Measurements from ENCODE around the gene GAB2. TPM values are rescaled to one million over a fixed set of nuclear protein-coding genes. Genes with fewer than 3 reads are reported as not detected.

The GAB2 gene
- total and polyA plus RNA-seq, 2 of the 4 experiments (the other 2 are of a cell fraction), result 3.3 to 5.9 TPM

GRCh38 chr11:78344676-78345075 is 72.9 kb downstream of the GAB2 start:
- Histone ChIP-seq H3K23ac (ENCODE audit: low read depth, low read length) (no peak overlapping the region), H3K9me3 (ENCODE audit: control insufficient read depth, insufficient read depth, low read length) (no peaks in the 10 kb centered on the region), H4K20me1 (ENCODE audit: insufficient read depth, low read length) (no peaks in the 10 kb centered on the region; the same call in 1 of the 2 replicates), H3K4me3 (ENCODE audit: insufficient read depth, low read depth, low read length) (no peak overlapping the region), H2AK9ac (replicated peaks; ENCODE audit: low read depth, low read length, poor library complexity) (no peak overlapping the region), H2BK20ac (ENCODE audit: low read depth, low read length) (no peak overlapping the region), H3K36me3 (ENCODE audit: control insufficient read depth, insufficient read depth, low read length) (no peaks in the 10 kb centered on the region), H3K14ac (replicated peaks; ENCODE audit: low read depth, low read length) (no peak overlapping the region), H3K27me3 (ENCODE audit: control insufficient read depth, insufficient read depth, low read length) (no peaks in the 10 kb centered on the region), H4K91ac (ENCODE audit: insufficient read depth, low read depth, low read length) (no peak overlapping the region), H3K56ac (ENCODE audit: extremely low read depth, insufficient read depth, low read length) (no peak overlapping the region), H3K4me2 (ENCODE audit: low read depth, low read length) (no peak overlapping the region), H2BK5ac (ENCODE audit: low read depth, low read length, poor library complexity, severe bottlenecking) (no peak overlapping the region), H2BK120ac (ENCODE audit: low read depth, low read length) (no peak overlapping the region), H3K79me1 (ENCODE audit: low read depth in 1 of 2, low read length in 2 of 2) (peaks cover 18 to 31% of the 10 kb centered on the region in 2 experiments), H3K27ac (ENCODE audit: insufficient read depth, low read length) (no peak overlapping the region), H3K4me1 (ENCODE audit: control insufficient read depth, insufficient read depth, low read length) (peaks cover 5% of the 10 kb centered on the region), H2AFZ (replicated peaks; ENCODE audit: low read length, poor library complexity) (no peak overlapping the region), H2BK15ac (ENCODE audit: low read depth, low read length) (no peak overlapping the region), H3K9me1 (ENCODE audit: insufficient read depth, low read length) (no peaks in the 10 kb centered on the region), H3K9ac (ENCODE audit: low read depth, low read length) (no peak overlapping the region), H3K18ac (ENCODE audit: low read depth, low read length) (no peak overlapping the region), H4K8ac (ENCODE audit: low read depth in 2 of 2, low read length in 2 of 2) (no peak overlapping the region), H2AK5ac (ENCODE audit: low read depth, low read length) (no peak overlapping the region), H3K4ac (ENCODE audit: low read depth, low read length) (no peak overlapping the region), H4K5ac (ENCODE audit: low read depth, low read length) (no peak overlapping the region)
- ChIA-PET CTCF (interaction anchor here (1.1 kb wide), 1 partner anchor 22 kb away, joined by 4 read pairs; no protein-coding TSS in a partner anchor), POLR2A (ENCODE audit: unreplicated experiment) (no interaction called here)
- in situ Hi-C loops (cut with MboI; ENCODE audit: low sequenced_read_pairs), result no loop called here
- ATAC-seq (ENCODE audit: low read depth) (no peak), DNase-seq (no peak)
- no TSS peak for BruUV-seq (replicated peaks)
- dilution Hi-C loops (cut with HindIII; ENCODE audit: low sequenced_read_pairs, unreplicated experiment), result no loop called here
- TF ChIP-seq, protein P1, sequence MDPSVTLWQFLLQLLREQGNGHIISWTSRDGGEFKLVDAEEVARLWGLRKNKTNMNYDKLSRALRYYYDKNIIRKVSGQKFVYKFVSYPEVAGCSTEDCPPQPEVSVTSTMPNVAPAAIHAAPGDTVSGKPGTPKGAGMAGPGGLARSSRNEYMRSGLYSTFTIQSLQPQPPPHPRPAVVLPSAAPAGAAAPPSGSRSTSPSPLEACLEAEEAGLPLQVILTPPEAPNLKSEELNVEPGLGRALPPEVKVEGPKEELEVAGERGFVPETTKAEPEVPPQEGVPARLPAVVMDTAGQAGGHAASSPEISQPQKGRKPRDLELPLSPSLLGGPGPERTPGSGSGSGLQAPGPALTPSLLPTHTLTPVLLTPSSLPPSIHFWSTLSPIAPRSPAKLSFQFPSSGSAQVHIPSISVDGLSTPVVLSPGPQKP (IDR thresholded peaks at IDR 0.05; ENCODE audit: borderline replicate concordance, low read depth, low read length), result no peak
- TF ChIP-seq RCOR1 (IDR thresholded peaks at IDR 0.05; ENCODE audit: insufficient replicate concordance, low read length) (no peak), RFX5 (IDR thresholded peaks at IDR 0.05; ENCODE audit: low read depth, low read length) (no peak), POLR2A (IDR thresholded peaks at IDR 0.05; ENCODE audit: low read depth, low read length) (no peak), NFE2L2 (IDR thresholded peaks at IDR 0.05; ENCODE audit: low read depth, low read length) (no peak), MAFK (IDR thresholded peaks at IDR 0.05; ENCODE audit: low read depth, low read length) (no peak), CEBPB (IDR thresholded peaks at IDR 0.05; ENCODE audit: low read depth, low read length) (no peak)
- intact Hi-C loops (cut with micrococcal nuclease), result no loop called here
- no CpG with 5 or more reads among the region's 2 CpGs for WGBS, 2 experiments (ENCODE audit: extremely low coverage in 2 of 2, insufficient read length in 1 of 2)

Data from IMR-90 (cell line).